ENCODE results near the gene NAP1L1.

Gene NAP1L1, protein sequence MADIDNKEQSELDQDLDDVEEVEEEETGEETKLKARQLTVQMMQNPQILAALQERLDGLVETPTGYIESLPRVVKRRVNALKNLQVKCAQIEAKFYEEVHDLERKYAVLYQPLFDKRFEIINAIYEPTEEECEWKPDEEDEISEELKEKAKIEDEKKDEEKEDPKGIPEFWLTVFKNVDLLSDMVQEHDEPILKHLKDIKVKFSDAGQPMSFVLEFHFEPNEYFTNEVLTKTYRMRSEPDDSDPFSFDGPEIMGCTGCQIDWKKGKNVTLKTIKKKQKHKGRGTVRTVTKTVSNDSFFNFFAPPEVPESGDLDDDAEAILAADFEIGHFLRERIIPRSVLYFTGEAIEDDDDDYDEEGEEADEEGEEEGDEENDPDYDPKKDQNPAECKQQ

DNA sequence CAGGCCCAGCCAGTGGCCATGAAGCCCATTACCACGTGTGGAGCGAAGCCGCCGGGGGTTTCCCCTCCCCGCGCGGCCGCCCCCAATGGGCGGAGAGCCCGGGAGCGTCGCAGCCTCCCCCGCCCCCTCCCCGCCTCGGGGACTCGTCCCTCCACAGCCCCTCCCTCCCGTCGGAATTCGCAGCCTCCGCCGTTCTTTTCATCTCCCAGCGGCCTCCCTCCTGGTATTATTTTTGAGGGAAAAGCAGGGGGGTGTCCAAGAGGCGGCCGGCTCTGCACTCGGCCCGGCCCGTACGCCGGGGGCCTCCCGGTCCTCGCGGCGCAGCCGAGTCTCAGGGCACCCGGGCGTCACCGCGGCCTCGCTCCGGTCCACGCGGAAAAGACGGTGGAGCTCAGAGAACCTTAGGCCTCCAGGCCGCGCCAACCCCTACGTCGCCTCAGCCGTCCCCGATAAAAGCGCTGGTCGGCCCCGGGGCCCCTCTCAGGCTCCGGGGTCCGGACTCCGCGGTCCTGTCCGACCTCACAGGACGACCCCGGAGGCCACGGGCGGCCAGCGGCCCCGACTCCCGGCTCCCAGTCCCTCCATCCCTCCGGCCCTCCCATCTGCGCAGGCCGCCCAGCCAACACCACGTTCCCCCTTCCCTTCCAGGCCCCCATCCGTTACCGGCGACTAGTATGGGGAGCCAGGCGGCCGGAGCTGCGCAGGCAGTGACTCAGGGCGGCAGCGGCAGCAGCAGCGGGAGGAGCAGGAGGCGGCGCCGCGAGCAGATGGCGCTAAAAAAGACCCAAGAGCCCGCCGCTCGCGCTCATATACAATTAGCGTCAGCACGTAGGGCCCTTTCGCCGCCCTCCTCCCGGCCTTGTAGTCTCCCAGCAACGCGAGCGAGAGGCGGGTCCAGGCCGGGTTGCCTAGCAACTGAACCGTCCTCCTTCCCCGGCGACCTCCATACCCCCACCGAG, at the start of gene NAP1L1:
Gene NAP1L1 (minus strand): TSS at position 782 of the 959 bp plus-strand sequence. CDS start 10,466 bp downstream, outside the sequence.
- DNase-seq, result peak; percentile 97

DNA sequence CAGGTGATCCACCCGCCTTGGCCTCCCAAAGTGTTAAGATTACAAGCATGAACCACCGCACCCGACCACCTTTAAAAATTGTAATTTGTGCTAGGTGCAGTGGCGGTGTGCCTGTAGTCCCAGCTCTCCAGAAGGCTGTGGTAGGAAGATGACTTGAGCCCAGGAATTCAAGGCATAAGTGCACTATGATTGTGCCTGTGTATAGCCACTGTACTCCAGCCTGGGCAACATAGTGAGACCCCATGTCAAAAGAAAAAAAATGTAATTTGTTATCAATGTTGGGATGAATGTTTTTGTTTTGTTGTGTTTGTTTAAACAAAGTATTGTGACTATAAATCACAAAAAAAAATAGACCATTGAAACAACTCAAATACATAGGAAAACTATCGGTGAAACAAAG, 43.1 kb upstream of the NAP1L1 start:
- no peak for DNase-seq

DNA sequence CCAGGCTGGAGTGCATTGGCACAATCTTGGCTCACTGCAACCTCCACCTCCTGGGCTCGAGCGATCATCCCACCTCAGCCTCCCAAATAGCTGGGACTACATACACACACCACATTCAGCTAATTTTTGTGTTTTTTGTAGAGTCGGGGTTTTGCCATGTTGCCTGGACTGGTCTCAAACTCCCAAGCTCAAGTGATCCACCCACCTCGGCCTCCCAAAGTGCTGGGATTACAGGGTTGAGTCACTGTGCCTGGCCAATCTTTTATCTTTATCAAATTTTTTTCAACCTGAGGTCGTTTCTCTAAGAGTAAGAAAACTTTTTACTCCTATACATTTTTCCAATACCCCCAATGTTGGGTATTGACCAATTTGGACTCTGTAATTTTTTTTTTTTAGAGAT, 40.0 kb upstream of the NAP1L1 start:
- no peak for DNase-seq

DNA sequence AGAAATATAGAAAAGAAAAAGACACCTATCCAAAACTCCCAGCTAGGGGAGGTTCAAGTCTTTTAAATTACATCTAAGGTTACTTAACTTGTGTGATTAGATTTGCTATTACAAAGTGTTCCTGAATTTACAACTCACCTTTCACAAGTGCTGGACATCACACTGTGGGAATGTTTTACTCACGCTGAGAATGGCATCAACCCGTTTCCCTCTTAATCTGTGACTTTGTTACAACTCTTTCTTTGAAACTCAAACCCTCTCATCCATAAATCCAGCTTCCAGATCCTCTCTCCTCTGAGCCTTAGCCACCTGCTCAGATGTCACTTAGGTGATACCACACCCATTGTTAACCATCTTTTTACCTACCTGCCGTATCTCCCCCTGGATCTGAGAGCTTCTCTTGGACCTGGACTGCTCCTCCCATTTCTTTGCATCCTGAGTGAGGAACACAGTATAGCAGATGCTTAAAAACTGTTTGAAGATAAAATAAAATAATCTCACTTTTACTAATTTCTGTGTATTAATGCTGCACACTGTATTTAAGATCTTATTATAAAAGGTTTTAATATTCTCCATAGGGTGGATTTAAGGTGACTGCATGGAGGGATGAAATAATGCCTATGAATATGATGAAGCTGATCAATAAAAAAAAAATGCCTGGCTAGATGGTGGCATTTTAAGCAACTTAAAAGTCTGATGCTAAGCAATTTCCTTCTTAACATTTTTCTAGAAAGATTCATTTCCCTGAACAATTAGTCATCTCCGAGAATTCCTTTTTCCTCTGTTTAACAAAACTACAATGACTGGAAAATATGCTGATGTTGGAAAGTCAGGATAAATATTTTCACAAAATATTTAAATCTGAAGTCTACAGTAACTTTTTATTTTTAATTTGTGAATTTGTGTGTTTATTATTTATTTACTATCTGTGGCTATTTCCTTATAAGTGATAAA, 39.1 kb upstream of the NAP1L1 start:
- DNase-seq, result no peak

DNA sequence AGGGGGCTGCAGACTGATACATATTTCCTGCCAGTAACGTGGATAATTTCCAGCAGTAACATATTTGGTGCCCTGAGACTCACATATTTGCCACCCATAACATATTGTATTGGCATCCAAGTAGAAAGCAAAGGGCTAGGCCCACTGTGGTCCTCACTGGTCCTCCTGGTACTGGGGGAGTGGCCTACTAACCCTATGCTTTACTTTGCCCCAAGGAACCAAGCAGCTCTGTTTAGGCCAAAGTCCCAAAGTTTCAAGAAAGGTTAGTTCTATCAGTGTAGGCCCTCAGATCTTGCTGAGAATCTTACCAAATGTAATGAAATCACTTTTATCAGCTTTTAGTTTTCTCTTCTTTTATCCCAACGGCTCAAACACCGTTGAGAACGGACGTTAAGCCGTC, 35.4 kb upstream of the NAP1L1 start:
- DNase-seq, result no peak

DNA sequence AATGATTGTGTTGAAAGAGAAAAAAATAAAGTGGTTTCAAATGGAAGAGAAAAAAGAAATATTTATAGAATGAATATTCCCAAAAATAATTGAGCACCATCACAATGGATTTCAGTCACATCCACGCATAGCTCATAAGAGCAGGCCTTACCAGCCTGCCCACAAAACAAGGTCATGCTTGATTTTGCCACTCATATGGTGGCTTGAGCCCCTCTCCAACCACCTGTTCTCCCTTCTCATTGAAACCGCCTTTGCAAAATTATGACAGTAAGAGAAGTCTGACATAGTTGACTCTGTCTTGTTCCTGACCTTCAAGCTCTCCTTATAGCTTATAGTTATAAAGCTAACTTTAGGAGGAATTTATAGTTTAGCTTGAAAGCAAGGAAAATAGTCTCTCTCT, 33.3 kb upstream of the NAP1L1 start:
- DNase-seq, result no peak

DNA sequence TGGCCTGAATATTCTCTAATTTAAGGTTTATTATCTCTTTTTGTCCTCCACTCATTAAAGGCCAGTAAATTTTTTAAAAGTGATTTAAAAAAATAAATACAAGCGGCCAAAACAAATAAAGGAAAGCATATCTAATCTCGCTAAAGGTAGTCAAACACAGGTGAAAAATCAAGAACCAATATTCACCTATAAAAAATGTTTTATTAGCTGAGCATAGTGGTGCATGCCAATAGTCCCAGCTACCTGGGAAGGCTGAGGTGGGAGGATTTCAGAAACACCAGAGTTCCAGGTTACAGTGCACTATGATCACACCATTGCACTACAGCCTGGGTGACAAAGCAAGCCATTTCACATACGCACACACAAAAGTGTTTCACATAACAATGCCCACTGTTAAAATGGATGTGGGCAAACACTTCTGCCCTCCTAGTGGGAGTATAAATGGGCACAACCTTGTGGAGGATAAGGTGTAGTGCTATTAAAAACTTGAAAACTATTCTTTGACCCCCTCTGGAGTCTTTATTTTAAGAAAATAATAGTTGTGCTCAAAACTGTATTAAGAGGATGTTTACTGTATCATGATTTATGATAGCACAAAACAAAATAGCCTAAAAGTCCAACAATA, 32.7 kb upstream of the NAP1L1 start:
- no peak for DNase-seq

DNA sequence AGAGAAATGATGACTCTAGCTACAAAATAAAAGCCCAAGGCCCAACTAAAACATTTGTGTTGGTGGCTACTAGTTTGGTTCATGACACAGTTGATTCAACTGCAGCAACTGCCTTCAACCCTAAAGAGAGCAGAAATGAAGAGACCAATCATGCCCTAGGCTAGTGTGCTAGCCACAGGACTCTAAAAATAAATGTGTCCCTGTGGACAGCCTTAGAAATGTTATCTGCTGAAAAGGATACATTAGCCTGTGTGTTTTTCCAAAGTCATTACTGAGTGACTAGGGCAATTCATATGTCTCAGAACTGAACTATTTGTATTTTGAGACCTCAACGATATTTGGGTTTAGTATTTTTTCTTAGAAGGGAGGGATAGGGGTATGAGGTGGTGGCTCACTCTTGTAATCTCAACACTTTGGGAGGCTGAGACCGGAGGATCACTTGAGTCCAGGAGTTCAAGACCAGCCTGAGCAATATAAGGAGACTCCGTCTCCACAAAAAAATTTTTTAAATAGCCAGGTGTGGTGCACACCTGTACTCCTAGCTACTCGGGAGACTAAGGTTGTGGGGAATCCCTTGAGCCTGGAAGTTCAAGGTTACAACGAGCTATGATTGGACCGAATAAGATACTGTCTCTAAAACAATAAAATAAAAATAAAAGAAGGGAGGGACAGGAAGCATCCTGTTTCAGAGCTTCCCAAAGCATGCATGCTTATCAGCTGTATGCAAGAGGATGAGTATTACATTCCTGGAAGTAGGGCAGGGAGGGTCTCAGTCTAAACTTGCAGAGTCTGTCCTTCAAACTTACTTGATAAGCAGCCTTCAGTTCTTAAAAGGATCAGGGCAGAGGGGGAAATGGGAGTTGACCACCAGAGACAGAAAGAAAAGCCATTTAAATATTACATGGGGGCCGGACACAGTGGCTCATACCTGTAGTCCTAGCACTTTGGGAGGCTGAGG, 29.6 kb upstream of the NAP1L1 start:
- no peak for DNase-seq

DNA sequence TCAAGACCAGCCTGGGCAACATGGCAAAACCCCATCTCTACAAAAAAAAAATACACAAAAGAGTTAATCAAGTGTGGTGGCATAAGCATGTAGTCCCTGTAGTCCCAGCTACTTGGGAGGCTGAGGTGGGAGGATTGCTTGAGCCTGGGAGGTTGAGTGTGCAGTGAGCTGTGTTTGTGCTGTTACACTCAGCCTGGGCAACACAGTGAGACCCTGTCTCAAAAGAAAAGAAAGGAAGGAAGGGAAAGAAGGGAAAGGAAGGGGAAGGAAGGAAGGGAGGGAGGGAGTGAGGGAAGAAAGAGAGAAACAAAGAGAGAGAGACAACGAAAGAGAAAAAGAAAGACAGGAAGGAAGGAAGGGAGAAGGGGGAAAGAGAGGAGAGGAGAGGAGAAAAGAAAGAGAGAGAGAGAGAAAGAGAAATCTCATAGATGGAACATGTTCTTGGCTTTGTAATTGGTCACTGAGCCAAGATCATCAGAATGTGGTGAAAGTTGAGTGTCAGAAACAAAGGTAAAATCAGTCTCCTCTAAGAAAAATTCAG, 26.8 kb upstream of the NAP1L1 start:
- no peak for DNase-seq

DNA sequence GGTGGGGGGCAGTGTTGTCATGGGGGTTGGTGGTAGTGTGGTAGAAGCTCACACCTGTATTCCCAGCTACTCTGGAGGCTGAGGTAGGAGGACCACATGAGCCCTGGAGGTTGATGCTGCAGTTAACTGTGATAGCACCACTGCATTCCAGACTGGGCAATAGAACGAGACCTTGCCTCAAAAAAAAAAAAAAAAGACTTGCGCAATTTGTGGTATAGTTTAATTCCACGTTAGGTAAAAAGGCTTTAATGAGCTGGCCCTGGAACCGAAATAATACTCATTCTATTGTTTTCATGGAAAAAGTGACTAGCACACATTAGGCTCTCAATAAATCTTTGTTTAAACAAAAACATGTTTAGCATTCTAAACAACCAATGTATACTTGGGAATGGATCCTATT, 25.4 kb upstream of the NAP1L1 start:
- DNase-seq, result no peak

DNA sequence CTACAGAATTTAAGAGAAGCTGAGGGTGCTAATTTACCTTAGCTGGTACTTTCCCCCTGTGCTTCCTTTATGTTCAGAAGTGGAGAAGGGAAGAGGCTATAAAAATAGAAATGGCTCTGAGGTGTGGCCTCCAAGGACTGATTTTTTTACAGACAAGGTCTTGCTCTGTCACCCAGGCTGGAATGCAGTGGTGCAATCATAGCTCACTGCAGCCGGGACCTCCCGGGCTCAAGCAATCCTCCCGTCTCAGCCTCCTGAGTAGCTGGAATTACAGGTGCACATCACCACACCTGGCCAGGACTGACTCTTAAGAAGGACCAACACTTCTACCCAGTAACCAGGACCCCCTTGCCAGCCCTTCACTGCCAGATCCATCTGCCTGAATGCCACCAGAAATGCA, 23.9 kb upstream of the NAP1L1 start:
- no peak for DNase-seq

DNA sequence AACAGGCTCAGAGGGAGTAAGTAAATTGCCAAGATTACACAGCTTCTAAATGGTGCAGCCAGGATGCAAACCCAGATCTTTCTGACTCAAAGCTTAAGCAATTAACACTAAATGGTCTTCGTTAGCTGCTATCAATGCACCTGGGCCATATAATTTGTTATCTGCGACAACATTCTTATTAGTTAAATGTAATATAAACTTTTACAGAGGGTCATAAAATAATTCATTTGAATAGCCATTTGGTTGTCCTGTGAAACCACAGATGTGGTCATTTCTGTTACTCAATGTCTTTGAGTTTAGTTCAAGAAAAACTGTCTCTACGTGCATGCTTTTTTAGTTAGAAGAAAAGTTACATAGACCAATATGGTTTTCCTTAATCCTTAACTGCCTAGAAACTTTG, 22.1 kb upstream of the NAP1L1 start:
- no peak for DNase-seq

DNA sequence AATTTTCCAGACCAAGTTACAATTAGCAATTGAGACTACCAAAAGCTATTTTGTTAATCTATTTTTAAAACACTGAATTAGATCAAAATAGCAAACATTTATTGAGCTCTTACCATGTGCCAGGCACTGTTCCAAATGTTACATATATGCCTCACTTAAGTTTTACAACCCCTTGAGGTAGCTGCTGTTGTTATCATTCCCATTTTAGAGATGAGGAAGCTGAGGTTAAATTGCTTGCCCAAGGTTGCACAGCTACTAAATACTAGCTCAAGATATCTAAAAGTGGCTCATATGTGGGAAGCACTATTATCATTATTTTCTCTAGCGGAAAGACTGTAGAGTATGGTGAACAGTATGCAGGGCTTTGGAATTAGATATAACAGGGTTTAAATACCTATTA, 19.5 kb upstream of the NAP1L1 start:
- no peak for DNase-seq

DNA sequence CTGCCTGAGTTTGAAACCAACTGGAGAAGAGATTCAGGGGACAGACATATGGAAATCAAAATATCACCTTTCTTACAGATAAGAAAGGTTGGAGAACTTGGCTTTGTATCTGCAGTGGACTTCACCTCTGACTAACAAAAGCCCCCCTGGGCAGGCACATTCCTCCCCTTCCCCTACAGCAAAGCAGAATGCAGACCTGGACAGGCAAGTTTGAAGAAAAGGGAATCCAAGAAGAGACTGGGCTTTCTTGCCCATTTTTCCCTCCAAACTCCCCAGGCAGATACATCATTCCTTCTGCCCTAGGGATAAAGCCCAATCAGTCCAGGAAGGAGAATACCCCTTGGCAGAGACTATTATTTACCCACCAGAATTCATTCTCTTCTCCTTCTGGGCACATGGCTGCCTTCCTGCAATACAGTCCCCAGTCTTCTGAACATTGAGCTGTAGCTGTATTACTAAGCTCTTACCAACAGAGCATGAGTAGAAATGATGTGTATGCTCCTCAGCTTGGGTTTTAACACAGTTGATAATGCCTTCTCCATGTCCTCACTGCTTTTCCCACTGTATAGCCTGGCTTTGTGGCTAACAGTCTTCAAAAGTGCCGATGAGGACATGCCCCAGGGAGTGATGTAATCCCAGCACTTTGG, 17.4 kb upstream of the NAP1L1 start:
- no peak for DNase-seq

DNA sequence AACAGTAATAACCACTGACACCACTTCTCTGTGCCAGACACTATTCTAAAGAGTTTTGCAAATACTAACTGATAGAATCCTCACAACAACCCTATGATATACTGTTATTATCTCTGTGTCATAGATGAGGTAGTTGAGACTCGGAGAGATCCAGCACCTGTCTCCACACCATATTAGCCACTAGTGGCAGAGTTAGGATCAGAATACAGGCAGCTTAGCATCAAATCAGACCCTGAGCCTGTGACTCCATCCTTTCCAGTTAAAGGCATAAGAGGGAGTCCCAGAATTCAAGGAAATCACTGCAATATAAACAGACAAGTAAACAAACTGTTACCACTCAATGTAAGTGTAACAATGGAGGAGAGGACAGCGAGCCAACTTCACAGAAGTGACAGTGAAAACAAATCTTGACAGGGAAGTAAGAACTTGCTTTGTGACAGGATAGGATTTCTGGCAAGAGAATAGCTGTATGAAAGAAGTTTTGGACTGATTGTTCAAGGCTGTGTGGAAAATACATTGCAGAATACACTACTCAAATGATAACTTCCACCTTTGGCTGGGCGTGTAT, 11.7 kb upstream of the NAP1L1 start:
- DNase-seq, result no peak

DNA sequence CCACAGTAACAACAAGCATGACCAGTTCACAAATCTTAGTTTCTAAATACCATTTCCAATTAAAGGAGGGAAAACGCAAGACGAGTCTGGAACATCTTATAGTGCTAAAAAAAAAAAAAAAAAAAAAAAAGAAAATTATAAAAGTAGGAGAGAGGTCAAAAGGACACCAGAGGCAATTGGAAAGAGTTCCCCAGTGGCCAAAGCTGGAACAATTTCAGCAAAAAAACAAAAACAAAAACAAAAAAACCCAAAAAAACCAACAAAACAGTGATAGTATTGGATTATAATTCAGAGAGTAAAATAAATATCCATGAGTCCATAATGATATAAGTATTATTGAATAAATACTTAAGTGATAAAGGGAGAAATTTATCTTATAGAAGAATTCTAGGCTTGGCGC, 10.3 kb upstream of the NAP1L1 start:
- no peak for DNase-seq

DNA sequence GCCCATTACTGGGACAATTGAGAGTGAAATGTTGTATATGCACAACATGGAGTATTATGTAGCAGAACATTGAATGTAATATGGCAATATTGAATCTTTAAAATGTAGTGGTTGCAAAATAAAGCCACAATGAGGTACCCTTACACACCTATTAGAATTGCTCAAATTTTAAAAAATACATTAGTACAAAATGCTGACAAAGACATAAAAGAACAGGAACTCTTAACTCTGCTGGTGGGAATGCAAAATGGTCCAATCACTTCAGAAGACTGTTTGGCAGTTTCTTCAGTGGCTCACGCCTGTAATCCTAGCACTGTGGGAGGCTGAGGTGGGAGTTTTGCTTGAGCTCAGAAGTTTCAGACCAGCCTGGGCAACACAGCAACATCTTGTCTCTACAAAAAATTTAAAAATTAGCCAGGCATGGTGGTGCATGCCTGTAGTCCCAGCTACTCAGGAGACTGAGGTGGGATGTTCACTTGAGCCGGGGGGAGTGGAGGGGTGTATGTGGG, 6.8 kb upstream of the NAP1L1 start:
- DNase-seq, result no peak

DNA sequence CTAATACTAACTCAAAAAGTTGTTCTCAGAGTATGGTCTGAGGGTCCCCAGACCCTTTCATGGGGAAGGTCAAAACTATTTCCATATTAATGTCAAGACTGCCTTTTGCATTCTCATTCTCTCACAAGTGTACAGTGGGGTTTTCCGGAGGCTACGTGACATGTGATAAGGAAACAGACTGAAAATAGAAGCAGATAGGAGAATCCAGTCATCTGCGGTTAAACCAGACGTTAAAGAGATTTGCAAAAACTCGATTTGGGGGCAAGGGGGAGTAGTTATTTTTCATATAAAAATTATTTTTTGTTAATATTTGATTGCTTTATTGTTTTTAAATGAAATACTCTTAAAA, 1.0 kb upstream of the NAP1L1 start:
- DNase-seq, result peak; percentile 10

DNA sequence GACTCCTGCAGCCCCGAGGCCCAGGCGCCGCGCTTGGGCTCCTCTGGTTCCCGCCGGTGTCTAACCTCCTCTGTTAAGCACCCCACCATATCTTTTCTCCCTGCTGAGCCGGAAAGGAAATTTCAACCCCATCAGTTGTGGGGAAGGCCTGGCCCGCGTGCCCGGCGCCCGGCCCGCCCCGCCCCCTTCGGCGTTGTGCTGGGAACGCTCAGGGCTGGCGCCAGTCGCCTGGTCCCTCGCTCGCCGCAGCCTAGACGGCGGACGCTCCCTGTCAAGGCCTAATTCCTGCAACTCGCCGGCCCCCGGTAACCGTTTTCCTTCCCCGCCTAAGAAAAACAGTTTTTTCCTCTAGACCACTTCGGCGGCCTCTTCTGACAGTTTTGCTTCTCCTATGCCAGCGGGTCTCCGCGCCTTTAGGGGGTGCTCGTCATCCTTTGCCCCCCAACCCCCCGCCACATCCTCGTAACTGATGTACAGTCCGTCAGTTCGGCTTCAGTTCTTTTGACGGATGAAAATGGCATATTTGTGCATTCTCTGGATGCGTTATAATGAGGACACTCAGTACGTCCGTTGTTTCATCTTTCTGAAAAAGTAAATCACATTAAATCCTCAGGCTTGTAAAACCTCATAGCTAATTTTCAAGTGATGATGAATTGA, 506 bp upstream of the NAP1L1 start:
- DNase-seq, result no peak

Measured in stimulated activated CD4-positive, alpha-beta T cell treated with anti-CD3 and anti-CD28 coated beads, Interleukin-4, amount 100 ng/mL, for 1 hour (primary cell).